T-helper 22 cell (primary cell): ENCODE results near the gene ZSWIM8.
"Not testable (repeated sequence)": the region's sequence is repeated elsewhere in the genome, so short reads cannot be mapped to it uniquely, and the experiment has no call there.

Source experiments
- DNase-seq: peaks from one replicate; pipeline ENCODE4 v3.0.0-alpha.2; 2020; ENCODE audit warnings: low read depth

Gene ZSWIM8

DNA sequence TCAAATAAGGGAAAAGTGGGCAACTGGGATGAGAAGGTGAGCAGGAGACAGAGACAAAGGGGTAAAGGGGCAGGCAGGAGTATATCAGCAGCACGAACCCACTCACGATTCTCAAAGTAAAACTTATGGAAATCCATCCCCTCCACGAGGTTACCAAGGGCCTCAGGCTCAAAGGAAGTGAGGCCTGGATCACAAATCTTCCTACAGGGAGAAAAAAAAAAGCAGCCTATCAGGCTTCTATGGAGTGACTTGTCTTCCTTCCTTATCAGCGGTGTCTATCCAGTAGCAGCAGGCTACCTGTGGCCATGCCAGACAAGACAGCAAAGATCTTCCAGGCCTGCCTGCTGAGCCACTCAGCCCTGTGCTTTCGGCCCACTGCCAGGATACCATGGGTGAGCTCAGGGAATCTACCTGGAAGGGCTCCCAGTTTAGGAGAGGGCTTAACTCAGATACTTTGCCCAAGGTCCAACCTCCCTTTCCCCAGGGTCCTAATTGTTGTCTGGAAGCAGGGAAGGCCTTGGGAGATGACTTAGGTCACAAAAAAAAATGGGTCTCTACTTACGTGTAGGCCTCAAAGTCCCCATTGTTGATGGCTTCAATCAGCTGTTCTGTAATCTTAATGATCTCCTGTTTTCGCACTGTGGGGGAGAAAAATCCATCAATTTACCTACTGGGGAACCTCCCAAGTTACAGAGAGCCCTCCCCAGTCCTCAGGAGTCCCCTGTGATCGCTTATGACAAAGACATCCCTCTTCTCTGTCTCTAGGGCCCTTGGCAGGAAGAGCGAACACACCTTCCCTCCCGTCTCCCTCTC, 31.7 kb downstream of the ZSWIM8 start:
- DNase-seq, result no peak

DNA sequence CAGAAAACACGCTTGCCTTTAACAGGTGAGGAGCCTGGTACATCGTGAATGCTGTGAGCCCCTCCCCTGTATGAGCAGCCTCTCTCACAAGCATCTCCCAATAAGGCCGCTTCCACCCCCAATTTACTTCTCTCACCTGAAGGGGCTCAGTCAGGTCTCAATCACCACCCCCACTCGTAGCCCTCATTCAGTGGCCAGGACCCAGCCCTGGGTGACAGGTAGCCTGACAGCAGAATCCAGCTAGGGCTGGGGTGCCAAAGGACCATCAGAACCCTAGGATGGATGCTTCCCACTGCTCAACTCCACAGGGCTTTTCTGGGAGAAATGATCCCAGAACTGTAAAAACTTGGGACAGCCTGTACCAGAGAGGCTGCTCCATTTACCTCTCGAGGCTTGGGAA, 32.4 kb downstream of the ZSWIM8 start:
- DNase-seq, result no peak

DNA sequence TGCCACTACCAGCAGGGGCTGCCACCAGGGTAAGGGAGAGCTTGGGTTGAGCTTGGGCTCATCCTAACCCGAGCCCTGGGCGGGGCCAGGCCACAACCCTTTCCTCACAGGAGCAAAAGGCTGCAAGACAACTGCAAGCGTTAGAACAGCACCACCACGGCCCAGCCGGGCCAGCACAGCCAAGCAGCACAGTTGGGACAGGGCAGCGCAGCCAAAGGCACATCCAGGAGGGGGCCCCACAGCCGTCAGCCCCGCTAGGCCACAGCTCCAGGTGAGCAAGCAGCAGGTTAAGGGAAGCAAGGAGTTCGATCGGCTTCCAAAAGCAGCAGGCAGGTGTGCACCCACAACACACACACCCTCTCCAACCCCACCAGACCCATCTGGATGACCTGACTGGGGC, 33.0 kb downstream of the ZSWIM8 start:
- no peak for DNase-seq

DNA sequence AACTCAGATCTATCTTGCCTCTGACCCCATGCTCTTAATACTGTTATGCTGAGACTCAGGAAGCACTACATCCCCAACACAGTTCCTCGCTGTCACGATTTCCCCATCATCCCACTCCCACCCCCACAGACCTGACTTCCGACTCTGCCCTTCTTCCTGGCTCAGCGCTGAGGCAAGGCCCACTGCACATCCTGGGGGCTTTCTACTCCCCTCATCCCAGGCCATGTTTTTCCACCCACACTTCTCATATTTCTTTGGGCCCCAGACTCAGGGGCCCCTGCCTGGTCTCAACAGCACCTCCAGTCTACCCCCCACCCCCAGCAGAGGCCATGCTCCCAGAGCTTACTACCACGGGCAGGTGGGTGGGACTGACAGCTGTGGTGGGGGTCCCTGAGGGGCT, 33.7 kb downstream of the ZSWIM8 start:
- no peak for DNase-seq

DNA sequence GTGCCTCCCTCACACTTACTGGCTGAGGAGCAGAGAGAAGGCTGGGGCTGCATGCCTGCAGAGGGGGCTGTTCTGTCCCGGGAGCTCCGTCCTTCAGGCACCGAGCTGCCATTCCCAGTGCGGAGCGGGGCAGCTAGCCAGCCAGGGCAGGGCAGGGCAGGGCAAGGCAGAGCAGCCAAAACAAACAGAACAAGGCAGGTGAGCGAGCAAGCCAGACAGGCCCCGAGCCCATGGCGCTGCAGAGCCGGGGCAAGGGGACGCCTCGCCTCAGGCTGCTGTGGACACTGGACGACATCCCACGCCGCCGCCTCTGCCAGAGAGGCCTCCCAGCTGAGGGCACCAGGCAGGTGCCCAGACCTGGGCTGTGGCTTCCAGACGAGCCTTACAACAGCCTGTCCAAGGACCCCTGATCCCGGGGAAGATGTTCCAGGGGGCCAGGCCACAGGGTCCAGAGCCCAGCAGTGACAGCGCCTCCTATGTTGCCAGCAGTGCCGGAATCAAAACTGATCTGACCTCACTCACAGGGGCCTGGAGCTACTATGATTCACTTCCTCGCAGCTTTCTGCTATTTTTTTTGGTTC, 34.2 kb downstream of the ZSWIM8 start:
- DNase-seq, result no peak

DNA sequence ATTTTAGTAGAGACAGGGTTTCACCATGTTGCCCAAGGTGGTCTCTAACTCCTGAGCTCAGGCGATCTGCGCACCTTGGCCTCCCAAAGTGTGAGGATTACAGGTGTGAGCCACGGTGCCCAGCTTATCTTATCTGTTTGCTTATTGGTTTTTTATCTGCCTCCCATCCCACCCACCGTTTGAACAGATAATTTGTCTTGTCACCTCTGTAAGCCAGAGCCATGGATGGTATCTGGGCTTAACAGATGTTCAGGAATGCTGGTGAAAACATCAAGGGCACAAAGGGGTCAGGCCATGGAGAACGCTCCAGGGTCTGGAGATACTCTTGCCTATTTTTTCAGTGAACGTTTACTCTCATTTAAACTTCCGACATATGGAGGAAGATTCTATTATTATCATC, 38.0 kb downstream of the ZSWIM8 start:
- DNase-seq, result no peak

DNA sequence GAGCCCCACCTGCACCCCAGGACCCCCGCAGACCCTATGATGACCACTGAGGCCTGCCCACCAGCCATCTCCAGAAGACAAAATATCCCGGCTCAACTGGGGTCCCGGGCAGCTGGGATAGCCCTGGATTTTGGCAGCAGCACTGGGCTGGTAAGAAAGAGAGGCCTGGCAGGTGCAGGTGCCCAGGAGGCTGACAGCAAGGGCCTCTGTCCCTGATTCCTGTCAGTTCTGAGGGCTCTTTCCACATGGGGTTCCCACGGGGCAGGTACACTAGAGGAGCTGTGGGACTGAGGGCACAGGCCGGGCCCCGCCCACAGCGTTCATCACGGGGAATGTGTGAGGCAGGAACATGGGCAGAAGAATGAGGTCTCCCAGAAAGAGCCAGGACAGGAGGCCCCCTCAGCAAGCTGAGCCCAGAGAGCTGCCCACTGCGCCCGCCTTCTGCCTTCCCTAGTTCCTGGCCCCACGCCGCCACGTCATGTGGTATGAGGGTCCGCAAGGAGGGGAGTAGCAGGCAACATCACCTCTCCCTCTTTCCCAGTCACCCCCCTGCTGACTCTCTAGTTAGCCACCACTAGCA, 38.8 kb downstream of the ZSWIM8 start:
- DNase-seq, result no peak

DNA sequence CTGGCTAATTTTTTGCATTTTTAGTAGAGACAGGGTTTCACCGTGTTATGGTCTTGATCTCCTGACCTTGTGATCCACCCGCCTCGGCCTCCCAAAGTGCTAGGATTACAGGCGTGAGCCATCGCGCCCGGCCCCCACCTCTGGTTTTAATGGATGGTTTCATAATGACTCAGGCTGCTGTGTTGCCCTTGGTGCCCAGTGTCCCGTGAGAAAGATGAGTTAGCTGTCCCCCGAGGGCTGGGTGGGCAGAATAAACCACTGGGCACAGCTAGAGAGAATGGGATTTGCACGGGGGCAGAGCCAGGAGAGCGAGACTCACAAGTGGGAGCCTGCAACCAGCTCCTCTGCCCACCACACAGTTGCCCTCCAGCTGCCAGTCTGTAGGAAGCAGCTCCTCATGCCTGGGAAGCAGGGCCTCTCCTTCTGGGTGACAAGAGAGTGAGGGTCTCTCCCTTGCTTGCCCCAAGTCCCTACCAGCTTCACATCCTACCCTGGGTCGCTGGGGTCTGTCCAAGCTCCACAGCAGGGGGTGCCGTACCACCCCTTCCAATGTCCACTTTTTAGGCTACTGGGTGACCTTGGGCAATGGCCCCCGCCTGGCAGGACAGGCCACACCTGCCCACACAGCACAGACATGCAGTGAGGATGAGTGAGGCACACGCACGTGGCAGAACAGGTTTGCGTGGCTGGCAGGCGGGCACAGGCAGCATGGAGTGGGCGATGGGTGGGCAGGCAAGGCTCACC, 42.1 kb downstream of the ZSWIM8 start:
- DNase-seq, result no peak

DNA sequence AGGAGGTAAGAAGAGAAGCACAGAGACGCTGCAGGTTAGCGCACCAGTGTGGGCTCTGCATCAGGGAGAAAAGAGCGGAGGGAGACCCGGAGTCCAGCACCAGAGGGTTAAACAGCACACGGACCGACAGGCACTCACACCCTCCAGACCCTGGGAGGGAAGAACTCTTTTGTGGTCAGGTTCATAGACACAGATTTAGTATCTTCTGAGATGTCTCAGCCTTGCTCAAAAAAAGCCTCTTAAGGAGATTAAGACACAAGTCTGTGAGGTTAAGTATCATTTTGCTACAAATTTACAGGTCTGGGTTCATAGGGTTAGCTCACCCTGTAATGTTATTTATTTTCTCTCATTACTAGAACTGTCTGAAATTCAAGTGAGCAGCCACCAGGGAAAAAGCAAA, 42.8 kb downstream of the ZSWIM8 start:
- DNase-seq, result no peak

DNA sequence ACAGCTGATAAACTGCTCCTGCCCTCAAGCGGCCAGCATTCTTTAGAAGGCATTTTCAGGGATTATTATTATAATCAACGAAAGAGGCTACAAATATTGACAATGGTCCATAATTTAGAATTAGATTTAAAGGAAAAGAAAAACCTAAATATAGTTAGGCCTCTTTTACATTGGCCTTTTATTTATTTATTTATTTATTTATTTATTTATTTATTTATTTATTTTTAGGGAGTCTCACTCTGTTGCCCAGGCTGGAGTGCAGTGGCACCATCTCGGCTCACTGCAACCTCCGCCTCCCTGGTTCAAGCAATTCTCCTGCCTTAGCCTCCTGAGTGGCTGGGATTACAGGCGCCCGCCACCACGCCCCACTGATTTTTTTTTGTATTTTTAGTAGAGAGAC, 43.7 kb downstream of the ZSWIM8 start:
- DNase-seq, result not testable (repeated sequence)

DNA sequence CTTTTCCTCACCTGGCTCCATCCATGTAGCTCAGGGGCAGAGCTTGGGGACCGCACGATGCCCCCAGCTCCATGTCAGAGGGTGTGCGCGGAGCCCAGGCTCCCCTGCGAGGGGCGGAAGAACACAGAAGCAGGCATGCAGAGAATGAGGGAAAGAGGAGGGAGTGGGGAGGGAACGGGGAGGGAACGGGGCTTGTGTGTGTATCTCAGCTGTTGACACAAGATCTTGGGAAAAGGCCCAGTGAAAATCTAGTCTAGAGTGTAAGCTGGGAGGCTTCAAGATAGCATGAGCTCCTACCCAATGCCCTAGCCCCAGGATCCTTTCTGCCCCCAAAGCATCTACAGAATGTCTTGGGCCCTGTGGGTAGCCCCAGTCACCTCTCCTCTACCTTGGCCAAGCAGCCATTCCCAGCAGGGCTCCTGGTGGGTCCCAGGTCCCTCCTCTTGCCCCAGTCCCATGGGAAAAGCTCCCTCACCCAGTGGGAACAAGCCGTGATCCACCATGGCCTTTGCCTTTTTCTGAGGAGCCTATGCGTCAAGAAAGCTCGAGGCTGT, 51.1 kb downstream of the ZSWIM8 start:
- no peak for DNase-seq

DNA sequence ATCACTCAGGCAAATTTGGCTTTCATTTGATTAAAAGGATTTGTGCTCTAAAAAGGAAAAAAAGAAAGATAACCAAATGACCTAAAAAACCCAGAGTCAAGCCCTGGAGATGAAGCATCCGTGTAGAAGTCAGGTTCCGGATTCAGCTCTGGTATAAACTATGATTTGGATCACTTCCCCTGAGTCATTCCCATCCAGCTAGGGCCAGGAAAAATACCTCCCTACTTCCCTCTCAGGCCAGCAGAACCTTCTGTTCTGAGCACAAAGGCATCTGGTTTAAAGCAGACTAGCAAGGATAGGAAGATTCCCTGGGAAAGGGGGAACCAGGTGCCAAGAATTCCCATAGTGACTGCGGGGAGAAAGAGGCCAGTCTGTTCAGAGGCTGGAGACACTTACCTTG, 51.7 kb downstream of the ZSWIM8 start:
- no peak for DNase-seq

DNA sequence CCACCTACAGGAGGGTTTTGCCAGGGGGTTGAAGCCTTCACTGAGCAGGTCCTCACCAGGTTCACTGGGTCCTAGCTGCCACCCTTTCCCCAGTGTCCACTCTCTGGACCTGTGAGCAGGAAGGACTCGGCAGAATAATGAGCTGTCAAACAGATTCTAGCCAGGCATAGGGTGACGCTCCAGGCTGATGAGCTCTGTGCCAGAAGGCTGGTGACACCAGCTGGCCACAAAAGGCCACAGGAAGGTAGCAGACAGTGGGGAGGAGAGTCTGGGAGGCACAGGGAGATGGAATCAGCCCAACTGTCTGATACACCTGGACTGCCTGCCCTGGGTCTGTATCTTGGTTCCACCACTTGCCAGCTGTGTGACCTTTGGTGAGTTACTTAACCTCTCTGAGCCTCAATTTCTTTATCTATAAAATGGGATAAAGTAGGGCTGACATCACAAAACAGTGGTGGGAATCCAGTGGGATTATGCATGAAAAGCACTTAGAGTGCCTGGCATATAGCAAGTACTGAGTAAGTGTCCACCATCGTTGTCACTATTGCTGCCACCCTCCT, 52.7 kb downstream of the ZSWIM8 start:
- no peak for DNase-seq

DNA sequence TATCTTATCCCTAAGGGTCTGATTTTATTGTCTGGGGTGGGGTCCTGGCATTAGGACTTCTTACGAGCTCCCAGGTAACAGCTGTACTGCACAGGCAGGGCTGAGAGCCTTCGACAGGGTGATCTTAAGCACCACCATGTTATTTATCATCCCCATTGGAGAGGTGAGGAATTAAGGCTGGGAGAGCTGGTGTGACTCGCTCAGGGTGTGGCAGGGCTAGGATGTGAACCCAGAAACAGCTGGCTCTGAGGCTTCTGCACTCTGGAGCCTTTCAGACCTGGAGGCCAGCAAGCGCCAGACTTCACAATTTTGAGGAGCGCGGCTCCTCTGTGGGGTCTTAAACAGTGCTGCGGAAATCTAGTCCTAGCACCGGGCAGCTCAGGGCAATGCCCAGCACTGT, 53.4 kb downstream of the ZSWIM8 start:
- no peak for DNase-seq

DNA sequence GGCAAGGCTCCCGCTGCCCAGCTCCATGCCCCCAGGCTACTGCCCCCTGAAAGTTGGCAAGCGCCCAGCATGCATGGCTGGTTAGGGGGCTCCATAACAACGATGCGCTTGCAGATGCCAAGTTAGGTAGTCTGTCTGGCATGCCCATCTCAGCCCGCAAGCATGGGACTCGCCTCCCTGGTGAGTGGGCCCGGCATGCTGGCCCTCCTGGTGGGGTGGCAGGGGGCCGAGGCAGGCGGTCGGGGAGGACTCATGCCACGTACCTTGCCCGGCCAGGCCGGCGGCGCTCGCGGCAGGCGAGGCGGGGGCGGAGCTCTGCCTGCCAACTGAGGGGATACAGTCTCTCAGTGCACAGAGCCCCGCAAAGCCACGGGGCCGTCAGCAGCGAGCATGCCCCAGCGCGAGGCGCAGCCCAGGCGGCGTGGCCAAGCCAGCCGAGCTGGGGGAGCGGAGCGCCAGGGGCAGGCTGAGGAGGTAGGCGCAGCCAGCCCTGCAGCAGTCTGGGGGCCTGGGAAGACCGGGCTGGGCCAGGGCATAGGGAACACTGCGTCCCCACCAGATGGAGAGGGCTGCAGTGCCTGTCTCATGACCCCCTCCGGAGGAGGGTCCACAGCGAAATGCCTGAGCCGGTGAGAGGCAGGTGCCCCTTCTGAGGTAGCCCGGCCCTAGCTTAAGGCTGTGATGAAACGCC, 54.0 kb downstream of the ZSWIM8 start:
- DNase-seq, result no peak

DNA sequence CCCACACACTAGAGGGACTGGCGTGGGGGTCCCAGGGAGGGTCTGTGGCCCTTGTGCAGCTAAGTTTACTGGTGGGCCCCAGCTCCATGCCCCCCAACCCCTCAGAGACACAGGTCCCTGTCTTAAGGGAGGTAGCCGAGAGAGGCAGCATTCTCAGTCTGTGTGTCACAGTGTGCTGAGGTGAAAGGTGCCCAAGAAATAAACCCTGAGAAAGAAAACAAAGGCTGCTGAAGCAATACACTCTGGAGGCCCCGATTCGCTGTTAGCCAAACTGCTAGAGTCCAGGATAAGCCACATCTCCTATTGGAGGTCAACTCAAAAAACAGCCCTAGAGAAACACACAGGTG, 54.6 kb downstream of the ZSWIM8 start:
- no peak for DNase-seq

DNA sequence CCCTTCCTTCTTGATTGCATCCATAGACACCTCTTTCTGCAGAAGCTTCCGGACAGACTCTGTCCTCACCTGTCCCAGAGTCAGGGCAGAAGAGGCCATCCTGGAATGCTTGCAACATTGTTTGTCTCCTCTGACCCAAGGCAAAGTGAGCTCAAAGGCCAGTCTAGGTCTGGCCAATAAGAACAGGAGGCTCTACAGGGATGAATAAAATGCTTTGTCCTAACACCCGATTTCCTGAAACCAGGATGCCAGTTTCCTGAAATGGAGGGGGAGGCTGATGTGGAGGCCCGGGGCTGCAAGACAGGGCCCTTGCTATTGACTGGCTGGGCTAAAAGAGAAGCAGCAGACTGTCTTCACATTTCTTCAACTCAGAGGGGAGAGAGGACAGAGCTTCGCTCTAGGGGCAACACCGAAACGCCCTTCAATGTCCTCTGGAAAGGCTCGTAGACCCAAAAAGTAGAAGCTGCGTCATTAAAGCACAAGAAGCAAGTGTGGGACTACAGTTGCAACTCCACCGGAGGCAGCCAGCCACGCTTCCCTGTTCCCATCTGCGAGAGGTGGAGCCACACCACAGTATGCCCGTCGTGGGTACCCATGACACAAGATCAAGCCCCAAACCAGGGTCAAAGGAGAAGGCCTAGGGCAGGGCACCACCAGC, 55.1 kb downstream of the ZSWIM8 start:
- no peak for DNase-seq

DNA sequence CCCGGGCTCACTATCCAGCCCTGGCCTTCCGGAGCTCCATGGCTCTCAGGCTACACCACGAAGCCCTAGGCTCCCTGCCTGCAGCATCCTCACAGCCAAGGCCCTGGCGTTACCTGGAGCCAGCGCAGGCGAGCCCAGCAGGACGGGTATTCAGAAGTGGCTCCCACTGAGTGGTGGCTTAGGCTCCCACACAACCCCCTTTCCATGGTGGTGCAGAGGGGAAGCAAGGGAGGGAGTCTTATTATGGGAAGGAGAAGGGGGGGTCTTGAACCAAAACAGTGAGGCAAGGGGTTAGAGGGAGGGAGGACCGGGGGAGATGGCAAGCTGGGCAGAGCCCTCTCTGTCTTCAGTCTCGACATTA, 55.6 kb downstream of the ZSWIM8 start:
- no peak for DNase-seq

DNA sequence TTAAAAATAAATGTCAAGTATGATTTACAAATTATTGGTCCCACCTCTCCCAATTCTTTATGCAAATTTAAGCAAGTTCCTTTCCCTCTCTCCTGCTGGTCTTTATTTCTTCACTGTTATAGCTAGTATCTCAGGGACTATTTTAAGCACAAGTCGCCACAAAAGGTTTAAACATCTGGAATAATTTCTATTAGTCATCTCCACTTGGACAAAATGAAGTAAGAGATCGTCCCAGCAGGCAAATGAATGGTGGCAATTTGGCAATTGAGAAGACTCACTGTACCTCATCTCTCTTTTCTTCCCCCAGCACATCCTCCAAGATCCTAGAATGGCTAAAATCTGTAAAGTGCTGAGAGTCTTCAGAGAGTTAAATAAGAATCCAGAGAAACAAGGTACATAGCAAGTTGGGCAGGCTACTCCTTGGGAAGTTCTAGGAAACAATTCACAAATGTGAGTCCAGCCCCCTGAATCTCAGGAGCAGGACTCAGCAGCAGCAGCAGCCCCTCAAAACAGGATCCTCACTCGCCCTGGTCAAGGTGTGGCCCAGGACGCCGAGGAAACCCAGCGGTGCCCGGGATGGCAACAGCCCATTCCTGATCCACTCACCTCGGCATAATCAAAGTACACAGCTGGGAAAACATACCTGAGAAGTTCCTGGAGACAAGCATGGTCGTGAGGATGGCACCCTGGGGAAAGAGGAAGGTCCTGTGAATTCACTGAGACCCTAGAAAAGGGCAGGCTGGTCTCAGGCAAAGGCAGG, 56.3 kb downstream of the ZSWIM8 start:
- DNase-seq, result no peak

DNA sequence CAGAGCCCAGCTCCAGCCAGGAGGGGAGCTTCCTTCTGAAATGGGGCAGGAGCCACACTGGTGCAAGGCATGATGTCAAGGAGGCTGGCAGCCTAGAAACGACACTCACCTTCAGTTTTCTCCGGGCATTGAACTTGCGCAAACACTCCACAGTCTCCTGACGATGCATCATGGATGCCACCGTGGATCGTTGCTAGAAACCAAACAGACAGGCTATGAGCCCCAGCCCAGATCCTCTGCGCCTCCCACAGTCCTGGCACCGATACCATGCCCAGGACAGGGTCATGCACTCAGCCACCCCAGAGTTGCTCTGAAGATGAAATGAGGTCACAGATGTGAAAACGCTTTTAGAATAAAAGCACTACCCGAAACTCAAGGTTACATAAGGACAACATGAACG, 56.9 kb downstream of the ZSWIM8 start:
- no peak for DNase-seq

DNA sequence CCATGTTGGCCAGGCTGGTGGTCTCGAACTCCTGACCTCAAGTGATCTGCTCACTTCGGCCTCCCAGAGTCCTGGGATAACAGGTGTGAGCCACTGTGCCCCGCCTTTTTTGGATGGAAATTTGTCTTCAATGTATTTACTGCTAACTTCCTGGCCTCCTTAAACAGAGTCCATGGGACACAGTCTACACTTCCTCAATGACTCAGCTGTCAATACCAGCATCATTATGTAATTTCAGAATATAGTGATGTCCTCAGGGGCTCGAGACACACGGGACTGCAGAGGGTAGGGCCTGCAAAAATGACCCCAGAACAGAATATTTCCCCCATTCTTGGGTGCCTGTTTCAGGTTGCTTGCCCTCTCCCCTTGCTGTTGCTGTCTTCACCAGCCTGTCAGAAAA, 57.9 kb downstream of the ZSWIM8 start:
- DNase-seq, result no peak
